ENCODE data around the gene ABCC3. TPM values are rescaled to one million over a fixed set of nuclear protein-coding genes. Genes with fewer than 3 reads are reported as not detected.

ABCC3 gene
- total RNA-seq, 3 donors from 2014 or later (not counting 1 experiment from before 2014, with no cell fraction given) = 1.6 to 13.2 (median 5.9) TPM

- no peaks in the 10 kb centered on the region for H3K9me3 Mint-ChIP-seq
- no peaks in the 10 kb centered on the region for H3K36me3 Mint-ChIP-seq
- no peaks in the 10 kb centered on the region for H3K4me1 Mint-ChIP-seq
- Histone ChIP-seq H3K4me3 (ENCODE audit: low read length) (no peak overlapping the region), H3K27me3 (ENCODE audit: control insufficient read depth, insufficient read depth, low read length) (no peaks in the 10 kb centered on the region), H3K9me3 (ENCODE audit: control insufficient read depth, insufficient read depth, low read length) (no peaks in the 10 kb centered on the region), H3K4me1 (ENCODE audit: control insufficient read depth, insufficient read depth, low read length) (peaks cover 4% of the 10 kb centered on the region), H3K36me3 (ENCODE audit: control insufficient read depth, insufficient read depth, low read length) (no peaks in the 10 kb centered on the region), H3K27ac (ENCODE audit: low read length) (no peak overlapping the region)
- no peak overlapping the region for H3K27ac Mint-ChIP-seq
- 41% methylated on average over 2 of the region's 3 CpGs for WGBS (ENCODE audit: insufficient coverage)
- peaks cover 16 to 18% of the 10 kb centered on the region in 2 donors for H3K27me3 Mint-ChIP-seq (ENCODE audit: low read depth in 2 of 2)
- no peak for ATAC-seq
- DNase-seq = no peak
- intact Hi-C loops (cut with micrococcal nuclease) = no loop called here
- no peak overlapping the region for H3K4me3 Mint-ChIP-seq
- TF ChIP-seq, protein P1, sequence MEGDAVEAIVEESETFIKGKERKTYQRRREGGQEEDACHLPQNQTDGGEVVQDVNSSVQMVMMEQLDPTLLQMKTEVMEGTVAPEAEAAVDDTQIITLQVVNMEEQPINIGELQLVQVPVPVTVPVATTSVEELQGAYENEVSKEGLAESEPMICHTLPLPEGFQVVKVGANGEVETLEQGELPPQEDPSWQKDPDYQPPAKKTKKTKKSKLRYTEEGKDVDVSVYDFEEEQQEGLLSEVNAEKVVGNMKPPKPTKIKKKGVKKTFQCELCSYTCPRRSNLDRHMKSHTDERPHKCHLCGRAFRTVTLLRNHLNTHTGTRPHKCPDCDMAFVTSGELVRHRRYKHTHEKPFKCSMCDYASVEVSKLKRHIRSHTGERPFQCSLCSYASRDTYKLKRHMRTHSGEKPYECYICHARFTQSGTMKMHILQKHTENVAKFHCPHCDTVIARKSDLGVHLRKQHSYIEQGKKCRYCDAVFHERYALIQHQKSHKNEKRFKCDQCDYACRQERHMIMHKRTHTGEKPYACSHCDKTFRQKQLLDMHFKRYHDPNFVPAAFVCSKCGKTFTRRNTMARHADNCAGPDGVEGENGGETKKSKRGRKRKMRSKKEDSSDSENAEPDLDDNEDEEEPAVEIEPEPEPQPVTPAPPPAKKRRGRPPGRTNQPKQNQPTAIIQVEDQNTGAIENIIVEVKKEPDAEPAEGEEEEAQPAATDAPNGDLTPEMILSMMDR (IDR thresholded peaks at IDR 0.05) = no peak
These were observed 6.7 kb downstream of the ABCC3 start for GRCh38 chr17:50641357-50641756.

- Mint-ChIP-seq H3K9me3 (no peaks in the 10 kb centered on the region), H3K4me1 (no peaks in the 10 kb centered on the region), H3K4me3 (no peak overlapping the region), H3K36me3 (no peaks in the 10 kb centered on the region), H3K27ac (no peak overlapping the region), H3K27me3 (ENCODE audit: low read depth in 2 of 2) (peaks cover 12 to 15% of the 10 kb centered on the region in 2 donors)
- no peaks in the 10 kb centered on the region for H3K27me3 ChIP-seq (ENCODE audit: control insufficient read depth, insufficient read depth, low read length)
- ATAC-seq (no peak), DNase-seq (no peak)
- H3K4me3 ChIP-seq (ENCODE audit: low read length) = no peak overlapping the region
- no peaks in the 10 kb centered on the region for H3K36me3 ChIP-seq (ENCODE audit: control insufficient read depth, insufficient read depth, low read length)
- H3K9me3 ChIP-seq (ENCODE audit: control insufficient read depth, insufficient read depth, low read length) = no peaks in the 10 kb centered on the region
- TF ChIP-seq, protein P1 (IDR thresholded peaks at IDR 0.05) = no peak
- H3K27ac ChIP-seq (ENCODE audit: low read length) = no peak overlapping the region
- intact Hi-C loops (cut with micrococcal nuclease) = no loop called here
- WGBS (ENCODE audit: insufficient coverage) = 93% methylated on average over 15 of the region's 15 CpGs
- H3K4me1 ChIP-seq (ENCODE audit: control insufficient read depth, insufficient read depth, low read length) = peaks cover 4% of the 10 kb centered on the region
These were observed 7.5 kb downstream of the ABCC3 start for GRCh38 chr17:50642071-50642721.

DNA sequence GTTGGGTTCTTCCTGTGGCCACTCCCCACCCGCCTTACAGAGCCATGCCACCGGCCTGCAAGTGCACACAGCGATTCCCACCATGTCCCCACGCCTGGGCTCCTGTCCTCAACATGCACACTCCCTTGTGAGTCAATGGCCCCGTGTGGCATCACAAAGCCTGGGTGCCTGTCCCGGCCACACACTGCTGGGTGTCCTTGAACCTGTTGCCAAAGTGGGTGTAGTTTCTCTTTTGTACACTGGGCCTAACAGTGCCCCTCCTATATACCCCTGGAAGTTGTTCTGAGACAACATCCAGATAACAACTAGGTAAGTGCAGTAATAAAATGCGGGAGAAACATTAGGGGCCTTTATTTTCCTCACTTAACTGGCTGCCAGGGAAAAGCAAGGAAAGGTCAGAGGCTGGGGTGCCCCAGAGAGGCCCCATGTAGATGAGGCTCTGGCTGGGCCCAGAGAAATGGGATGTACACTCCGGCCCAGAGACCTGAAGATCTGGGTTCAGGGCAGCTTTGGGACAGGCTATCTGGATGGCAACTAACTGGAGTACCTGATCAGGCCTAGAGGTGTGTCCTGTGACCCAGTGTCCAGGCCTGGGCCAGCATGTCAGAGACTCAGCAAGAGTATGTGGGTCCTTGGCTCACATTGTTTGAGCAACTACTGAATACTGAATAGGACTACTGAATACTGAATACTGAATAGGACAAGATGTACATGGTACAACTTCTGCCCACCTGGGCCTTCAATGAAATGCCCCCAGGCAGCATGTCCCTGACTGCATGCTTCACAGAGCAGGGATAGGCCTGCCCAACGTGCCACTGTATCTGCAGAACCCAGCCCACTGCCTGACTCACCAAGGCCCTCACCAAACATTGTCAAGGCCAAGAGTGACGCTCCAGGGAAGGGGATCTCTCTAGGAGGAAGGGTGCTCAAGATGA lies 8.3 kb downstream of the ABCC3 start:
- H3K4me1 ChIP-seq (ENCODE audit: control insufficient read depth, insufficient read depth, low read length) = peaks cover 4% of the 10 kb centered on the region
- H3K27me3 ChIP-seq (ENCODE audit: control insufficient read depth, insufficient read depth, low read length) = no peaks in the 10 kb centered on the region
- H3K4me3 ChIP-seq (ENCODE audit: low read length) = no peak overlapping the region
- DNase-seq (no peak), ATAC-seq (no peak)
- no peaks in the 10 kb centered on the region for H3K9me3 ChIP-seq (ENCODE audit: control insufficient read depth, insufficient read depth, low read length)
- H3K27ac Mint-ChIP-seq = no peak overlapping the region
- no peaks in the 10 kb centered on the region for H3K4me1 Mint-ChIP-seq
- peaks cover 11 to 14% of the 10 kb centered on the region in 2 donors for H3K27me3 Mint-ChIP-seq (ENCODE audit: low read depth in 2 of 2)
- no peaks in the 10 kb centered on the region for H3K36me3 Mint-ChIP-seq
- no peak overlapping the region for H3K4me3 Mint-ChIP-seq
- H3K36me3 ChIP-seq (ENCODE audit: control insufficient read depth, insufficient read depth, low read length) = no peaks in the 10 kb centered on the region
- TF ChIP-seq, protein P1 (IDR thresholded peaks at IDR 0.05) = no peak
- no peaks in the 10 kb centered on the region for H3K9me3 Mint-ChIP-seq
- intact Hi-C loops (cut with micrococcal nuclease) = no loop called here
- WGBS (ENCODE audit: insufficient coverage) = 89% methylated on average over 10 of the region's 10 CpGs
- no peak overlapping the region for H3K27ac ChIP-seq (ENCODE audit: low read length)
